K562 (cell line): ENCODE data around the gene SEPTIN1. TPM values are rescaled to one million over a fixed set of nuclear protein-coding genes. Genes with fewer than 3 reads are reported as not detected.

ENCODE experiments used
- ATAC-seq: fragments of 200-7000 bp; cut with Tn5 transposase; 3 replicates; pipeline ENCODE4 v1.9.1; 2020; ENCODE audit warnings: moderate library complexity
- BruUV-seq: library from RNA; stranded (reverse); fragments of 400-500 nt; replicated peaks from 2 replicates; lab custom pipeline; 2021; lab: Mats Ljungman, UMichigan
- CTCF ChIA-PET: fragments of 300-600 bp; formaldehyde crosslinking; extraction: SDS; loops from one replicate; lab custom pipeline; 2021; ENCODE audit warnings: low intra/inter-chr PET ratio; lab: Yijun Ruan, JAX
- POLR2A ChIA-PET: fragments of 300-600, 350-650 bp; sonication (Branson Sonifier 250); formaldehyde crosslinking; extraction: SDS; loops from one replicate; lab custom pipeline; 2021; ENCODE audit warnings: antibody characterized with exemption, inconsistent platforms; lab: Yijun Ruan, JAX
- DNase-seq, 4 experiments: peaks; one replicate each; pipeline versions ENCODE4 v3.0.0 to v3.0.0-alpha.2; 2011 to 2018; ENCODE audit warnings: low spot score in 3 of 4, mixed read lengths in 3 of 4; ENCODE audit errors: extremely low read depth in 1 of 4
- FAIRE-seq: peaks from 2 replicates; lab custom pipeline; 2011; peaks lifted over from hg19 to GRCh38; lab: Jason Lieb, UNC
- H2AFZ ChIP-seq: 2 replicates; pipeline ENCODE4 v1.6.0; 2011; ENCODE audit warnings: low read depth, low read length, control low read depth, inconsistent platforms
- H3K27ac ChIP-seq: fragments of 200-600 bp; 3 replicates; pipeline ENCODE4 v1.8.0; 2011; ENCODE audit warnings: low read depth, mild to moderate bottlenecking, control low read depth, inconsistent platforms, low read length, moderate library complexity, mixed read lengths; ENCODE audit errors: extremely low read depth
- H3K27me3 ChIP-seq, 2 experiments: fragments of 300-600 bp in 1 of 2; 2 replicates in 1 of 2; 3 replicates in 1 of 2; pipeline versions ENCODE4 v1.6.0 to v1.8.0; 2011; ENCODE audit warnings: inconsistent platforms in 2 of 2, low read length in 2 of 2, mild to moderate bottlenecking in 1 of 2, mixed read lengths in 1 of 2, moderate library complexity in 1 of 2; ENCODE audit not compliant: control insufficient read depth in 2 of 2, insufficient read depth in 2 of 2
- H3K36me3 ChIP-seq: fragments of 300-600 bp; 3 replicates; pipeline ENCODE4 v1.8.0; 2011; ENCODE audit warnings: mild to moderate bottlenecking, low read length, inconsistent platforms; ENCODE audit not compliant: control insufficient read depth, insufficient read depth
- H3K4me1 ChIP-seq, 2 experiments: fragments of 200-600 bp in 1 of 2; replicated peaks in 1 of 2; 2 replicates in 1 of 2; 3 replicates in 1 of 2; pipeline versions ENCODE4 v1.5.1 to v1.8.0; 2011; ENCODE audit warnings: inconsistent platforms in 2 of 2, low read length in 2 of 2, mild to moderate bottlenecking in 1 of 2, mixed read lengths in 1 of 2, moderate library complexity in 1 of 2; ENCODE audit not compliant: control insufficient read depth in 2 of 2, insufficient read depth in 2 of 2
- H3K4me2 ChIP-seq: 2 replicates; pipeline ENCODE4 v1.6.1; 2011; ENCODE audit warnings: low read length, control low read depth, inconsistent platforms, mixed read lengths; ENCODE audit not compliant: insufficient read depth
- H3K4me3 ChIP-seq: fragments of 200-600 bp; sonication (generic), shearing (Covaris generic); 2 replicates; pipeline ENCODE4 v1.5.1; 2016; ENCODE audit warnings: control low read depth, inconsistent platforms
- H3K79me2 ChIP-seq: fragments of 200-600 bp; 3 replicates; pipeline ENCODE4 v1.8.0; 2011; ENCODE audit warnings: low read length, inconsistent platforms; ENCODE audit not compliant: control insufficient read depth, insufficient read depth
- H3K9ac ChIP-seq, 2 experiments: 2 replicates each; pipeline versions ENCODE4 v1.6.0 to v1.6.1; 2011; ENCODE audit warnings: low read depth in 2 of 2, low read length in 2 of 2, control low read depth in 1 of 2, inconsistent platforms in 1 of 2, mild to moderate bottlenecking in 1 of 2, mixed read lengths in 1 of 2; ENCODE audit not compliant: insufficient read depth in 1 of 2
- H3K9me1 ChIP-seq: one replicate; pipeline ENCODE4 v1.6.0; 2011; ENCODE audit warnings: inconsistent platforms, mild to moderate bottlenecking, low read length, moderate library complexity; ENCODE audit not compliant: control insufficient read depth, insufficient read depth
- H3K9me3 ChIP-seq: replicated peaks from 2 replicates; pipeline ENCODE4 v1.5.1; 2011; ENCODE audit warnings: low read depth, low read length, inconsistent platforms; ENCODE audit not compliant: control insufficient read depth, insufficient read depth
- H4K20me1 ChIP-seq: replicated peaks from 2 replicates; pipeline ENCODE4 v1.6.1; 2011; ENCODE audit warnings: low read length, inconsistent platforms, mixed read lengths; ENCODE audit not compliant: control insufficient read depth, insufficient read depth
- JUN ChIP-seq, 2 experiments: sonication (generic) in 1 of 2; formaldehyde crosslinking in 1 of 2; IDR thresholded peaks; 2 replicates each; pipeline versions ENCODE4 v1.6.1 to v1.8.0; 2012 to 2022; ENCODE audit warnings: borderline replicate concordance in 2 of 2, mild to moderate bottlenecking in 2 of 2, improper control_type of control experiment in 1 of 2, low read depth in 1 of 2, low read length in 1 of 2, missing genetic modification reagents in 1 of 2
- KDM5B ChIP-seq: fragments of 200-600 bp; sonication (generic); IDR thresholded peaks from 2 replicates; pipeline ENCODE4 v1.6.1; 2012; ENCODE audit warnings: low read depth, mild to moderate bottlenecking, moderate library complexity, low read length, control low read depth, inconsistent platforms; ENCODE audit not compliant: insufficient replicate concordance
- RBFOX2 ChIP-seq: fragments of 200-400 bp; formaldehyde crosslinking; IDR thresholded peaks from 2 replicates; pipeline ENCODE4 v1.6.1; 2017; ENCODE audit warnings: low read depth, mild to moderate bottlenecking, low read length, moderate library complexity
- SIN3A ChIP-seq, 2 experiments: fragments of 150-350 bp in 1 of 2; IDR thresholded peaks; 2 replicates each; pipeline ENCODE4 v1.6.1; 2011 to 2016; ENCODE audit warnings: borderline replicate concordance in 2 of 2, low read depth in 2 of 2, low read length in 2 of 2, mild to moderate bottlenecking in 2 of 2, moderate library complexity in 2 of 2; ENCODE audit not compliant: control insufficient read depth in 1 of 2
- YY1 ChIP-seq, 3 experiments: IDR thresholded peaks; 2 replicates each; pipeline ENCODE4 v1.6.1; 2011; ENCODE audit warnings: low read length in 2 of 3, mild to moderate bottlenecking in 2 of 3, moderate library complexity in 2 of 3, borderline replicate concordance in 1 of 3, control low read depth in 1 of 3, low read depth in 1 of 3; ENCODE audit not compliant: insufficient read depth in 3 of 3, insufficient replicate concordance in 2 of 3, control insufficient read depth in 1 of 3, insufficient read length in 1 of 3; ENCODE audit errors: extremely low read depth in 1 of 3
- ZFP30 ChIP-seq: fragments of 250-450 bp; sonication (Bioruptor Pico); IDR thresholded peaks from 2 replicates; pipeline ENCODE4 v1.8.0; 2022; ENCODE audit warnings: moderate library complexity, mild to moderate bottlenecking, inconsistent platforms, borderline replicate concordance
- WGBS: fragments of 100-300 bp; shearing (Covaris generic); methylation state at CpG from one replicate; pipeline ENCODE4 v1.1.6; 2016; ENCODE audit warnings: low coverage, mixed read lengths; ENCODE audit not compliant: insufficient coverage; ENCODE audit errors: missing lambda C conversion rate; 5-methylcytosine and 5-hydroxymethylcytosine counted together
- in situ Hi-C: fragments of 300-500 bp; cut with MboI; formaldehyde crosslinking; loops from 4 replicates; pipeline ENCODE4 v1.15.0; 2018; ENCODE audit warnings: inconsistent platforms, mixed read lengths
- intact Hi-C: fragments of 100-400 bp; cut with micrococcal nuclease; formaldehyde crosslinking; loops from 2 replicates; pipeline ENCODE4 v1.14.2; 2022
- polyA plus RNA-seq, 8 experiments: library from polyadenylated mRNA; depleted of rRNA in 4 of 8; stranded (reverse) in 5 of 8; unstranded in 3 of 8; fragments of >200 nt; fragmentation: Nextera tagmentation in 2 of 8; fragmentation: Illumina TruSeq in 1 of 8; extraction: Ambion mirVana in 2 of 8; extraction: Trizol in 1 of 8; gene quantifications; 2 replicates each; pipeline versions ENCODE4 v1.2.1 to v1.2.3, GENCODE V29; 2011 to 2014; ENCODE audit warnings: inconsistent platforms in 1 of 8, missing spikeins in 1 of 8
- total RNA-seq, 7 experiments: library from RNA; depleted of rRNA in 6 of 7; stranded (reverse); fragments of >200 nt in 6 of 7; fragmentation: Illumina TruSeq in 2 of 7; extraction: Trizol in 2 of 7; gene quantifications; 2 replicates each; pipeline versions ENCODE4 v1.2.1 to v1.2.3, GENCODE V29; 2011 to 2021; ENCODE audit warnings: low replicate concordance in 1 of 7
- TF ChIP-seq, protein P1 (sequence below): fragments of 250-450 bp; sonication (Bioruptor Pico); IDR thresholded peaks from 2 replicates; pipeline ENCODE4 v1.5.0; 2021; ENCODE audit warnings: mild to moderate bottlenecking, moderate library complexity
- TF ChIP-seq, protein P2 (sequence below): sonication (generic); formaldehyde crosslinking; IDR thresholded peaks from 2 replicates; pipeline ENCODE4 v1.8.1; 2023; ENCODE audit warnings: mild to moderate bottlenecking, missing genetic modification reagents
- TF ChIP-seq, protein P3 (sequence below), 2 experiments: fragments of 450-650 bp; conservative IDR thresholded peaks; 2 replicates each; pipeline ENCODE4 v1.6.1; 2017; ENCODE audit warnings: mild to moderate bottlenecking in 2 of 2, moderate library complexity in 2 of 2

The SEPTIN1 gene
- total and polyA plus RNA-seq, 9 of the 15 experiments (the other 6 are each of a cell fraction or from before 2014, with no cell fraction given), result 0.23 to 5.6 (median 1.7) TPM; not detected in 1

DNA sequence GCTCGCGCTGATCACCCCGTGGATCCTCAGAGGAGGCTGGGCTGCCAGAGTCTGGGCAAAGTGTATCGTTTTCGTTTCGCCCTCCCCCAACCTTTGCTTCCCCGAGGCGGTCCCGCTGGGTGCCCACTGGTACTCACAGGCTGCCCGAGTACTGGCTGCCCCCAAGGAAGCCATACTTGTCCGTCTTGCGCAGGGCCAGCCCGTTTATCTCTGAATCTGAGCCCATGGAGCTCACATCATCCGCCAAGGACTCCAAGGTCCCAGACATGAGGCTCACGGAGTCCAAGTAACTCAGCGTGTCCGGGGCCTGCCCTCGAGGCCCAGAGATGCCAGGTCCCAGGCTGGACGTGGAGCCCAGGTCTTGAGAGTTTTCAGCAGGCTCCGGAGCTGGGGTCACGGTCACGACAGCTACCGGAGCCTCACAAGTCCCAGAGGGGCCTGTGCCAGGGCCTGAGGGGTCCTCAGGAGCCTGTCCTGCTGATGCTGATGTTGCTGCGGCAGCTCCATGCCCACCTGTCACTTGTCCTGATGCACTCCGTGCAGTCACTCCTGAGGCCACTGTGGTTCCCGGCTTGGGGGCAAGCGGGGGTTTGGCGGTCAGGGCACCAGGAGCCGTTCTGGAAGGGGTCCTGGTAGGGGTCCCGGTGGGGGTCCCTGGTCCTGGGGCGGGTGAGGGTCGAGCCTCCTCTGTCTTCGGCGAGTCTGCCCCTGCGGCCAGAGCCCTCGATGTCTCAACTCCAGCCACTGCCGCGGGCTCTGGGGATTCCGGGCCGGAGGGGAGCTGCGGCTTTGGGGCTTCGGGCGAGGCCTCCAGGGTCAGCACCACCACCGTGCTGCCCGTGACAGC lies 13.0 kb downstream of the SEPTIN1 start:
- peak overlapping the region; percentile 90 for H3K4me2 ChIP-seq
- peaks cover 23% of the 10 kb centered on the region for H4K20me1 ChIP-seq
- no peaks in the 10 kb centered on the region for H3K9me3 ChIP-seq
- H3K79me2 ChIP-seq, result peaks cover 55% of the 10 kb centered on the region
- 2% methylated on average over 45 of the region's 45 CpGs for WGBS
- ChIA-PET POLR2A (interaction anchor here (0.6 to 6.3 kb wide), 6 partner anchors 11 to 129 kb away, joined by 3 to 77 read pairs (median 4); partner anchors contain the start of gene CD2BP2), CTCF (interaction anchor here (0.6 kb wide), 1 partner anchor 186 kb away, joined by 4 read pairs; the partner anchor contains the start of gene CORO1A)
- H3K9ac ChIP-seq, result peak overlapping the region; percentile 70 to 98
- in situ Hi-C loops, result loop anchor here (25.0 kb wide), 1 partner anchor 907 kb away; the partner anchor contains the start of genes BOLA2, SLX1B and SULT1A4
- no peak overlapping the region for H2AFZ ChIP-seq
- H3K27ac ChIP-seq, result peak overlapping the region; percentile 72
- H3K9me1 ChIP-seq, result peaks cover 6% of the 10 kb centered on the region
- peak in 1 of 4 experiments; percentile 8 for DNase-seq
- peaks cover 25 to 44% of the 10 kb centered on the region in 2 experiments; a peak in 4 of 5 replicates for H3K4me1 ChIP-seq
- H3K27me3 ChIP-seq, result no peaks in the 10 kb centered on the region
- FAIRE-seq, result peak; percentile 23
- H3K36me3 ChIP-seq, result peaks cover 31% of the 10 kb centered on the region
- peak overlapping the region; percentile 74 for H3K4me3 ChIP-seq
- ATAC-seq, result no peak
- BruUV-seq, result no TSS peak
- intact Hi-C loops, result no loop called here
- TF ChIP-seq, protein P1, sequence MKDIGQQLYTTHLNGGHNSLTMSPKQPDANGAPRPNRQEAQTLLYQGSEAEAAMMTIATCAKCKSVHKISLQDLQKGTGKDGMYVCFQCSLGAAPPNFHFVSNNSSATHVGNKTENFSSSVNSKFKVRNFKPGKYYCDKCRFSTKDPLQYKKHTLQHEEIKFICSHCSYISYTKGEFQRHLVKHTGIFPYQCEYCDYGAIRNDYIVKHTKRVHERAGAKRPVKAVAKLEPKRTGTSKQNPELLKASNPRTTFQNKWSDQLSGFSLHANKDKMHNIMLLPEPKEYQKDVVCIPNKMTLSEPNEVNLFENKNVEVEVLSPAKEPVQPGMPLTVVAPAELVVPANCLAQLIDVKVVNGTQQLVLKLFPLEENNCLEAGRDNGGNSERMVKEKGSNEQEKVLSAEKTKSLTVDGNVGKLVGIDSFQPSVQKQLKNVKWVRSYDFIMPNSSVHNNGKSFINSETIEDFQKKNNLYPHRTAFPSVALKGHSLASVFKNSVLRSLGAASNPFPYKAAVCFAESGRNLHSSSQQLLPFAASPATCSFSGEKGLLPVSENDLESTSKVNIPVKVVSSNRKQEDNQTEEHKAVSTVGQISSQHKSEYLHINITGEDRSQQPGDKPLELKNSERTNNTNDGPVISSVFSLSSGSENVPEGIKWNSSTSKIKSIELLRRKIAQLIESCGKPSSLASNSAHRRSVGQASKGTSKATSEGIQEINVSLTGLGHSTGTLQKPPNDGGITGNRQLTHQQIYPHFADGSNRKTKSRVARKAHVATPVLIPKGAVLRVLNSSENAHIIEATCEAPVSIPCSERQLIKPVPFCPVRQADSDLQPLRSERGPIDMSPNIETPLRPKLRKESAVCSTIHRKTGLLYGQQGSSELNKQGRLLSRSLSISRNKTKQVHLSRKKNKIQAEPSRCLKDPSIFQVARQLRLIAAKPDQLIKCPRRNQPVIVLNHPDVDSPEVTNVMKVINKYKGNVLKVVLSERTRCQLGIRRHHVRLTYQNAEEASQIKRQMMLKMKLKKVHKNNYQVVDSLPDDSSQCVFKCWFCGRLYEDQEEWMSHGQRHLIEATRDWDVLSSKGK (CRISPR knock-in tag), result no peak
- TF ChIP-seq, protein P2, sequence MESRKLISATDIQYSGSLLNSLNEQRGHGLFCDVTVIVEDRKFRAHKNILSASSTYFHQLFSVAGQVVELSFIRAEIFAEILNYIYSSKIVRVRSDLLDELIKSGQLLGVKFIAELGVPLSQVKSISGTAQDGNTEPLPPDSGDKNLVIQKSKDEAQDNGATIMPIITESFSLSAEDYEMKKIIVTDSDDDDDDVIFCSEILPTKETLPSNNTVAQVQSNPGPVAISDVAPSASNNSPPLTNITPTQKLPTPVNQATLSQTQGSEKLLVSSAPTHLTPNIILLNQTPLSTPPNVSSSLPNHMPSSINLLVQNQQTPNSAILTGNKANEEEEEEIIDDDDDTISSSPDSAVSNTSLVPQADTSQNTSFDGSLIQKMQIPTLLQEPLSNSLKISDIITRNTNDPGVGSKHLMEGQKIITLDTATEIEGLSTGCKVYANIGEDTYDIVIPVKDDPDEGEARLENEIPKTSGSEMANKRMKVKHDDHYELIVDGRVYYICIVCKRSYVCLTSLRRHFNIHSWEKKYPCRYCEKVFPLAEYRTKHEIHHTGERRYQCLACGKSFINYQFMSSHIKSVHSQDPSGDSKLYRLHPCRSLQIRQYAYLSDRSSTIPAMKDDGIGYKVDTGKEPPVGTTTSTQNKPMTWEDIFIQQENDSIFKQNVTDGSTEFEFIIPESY (CRISPR knock-in tag), result no peak
- TF ChIP-seq JUN (IDR thresholded peaks at IDR 0.05; ENCODE audit: borderline replicate concordance, low read depth, low read length) (no peak), JUN (CRISPR knock-in tag; IDR thresholded peaks at IDR 0.05; ENCODE audit: borderline replicate concordance) (0 out of 2 replicates have a peak, but pooled peaks have one; percentile 11), ZFP30 (no peak), SIN3A (IDR thresholded peaks at IDR 0.05; ENCODE audit: borderline replicate concordance in 2 of 2, control insufficient read depth in 1 of 2, low read depth in 2 of 2, low read length in 2 of 2) (0 out of 4 replicates have a peak, but pooled peaks of 1 of the 2 experiments have one; percentile 22), RBFOX2 (peak; percentile 57), KDM5B (peak; percentile 28), YY1 (IDR thresholded peaks at IDR 0.05; ENCODE audit: borderline replicate concordance in 1 of 3, control insufficient read depth in 1 of 3, extremely low read depth in 1 of 3, insufficient read depth in 3 of 3, insufficient read length in 1 of 3, insufficient replicate concordance in 2 of 3, low read depth in 1 of 3, low read length in 2 of 3) (peak in 1 of 3 experiments; percentile 15)
- TF ChIP-seq, protein P3, sequence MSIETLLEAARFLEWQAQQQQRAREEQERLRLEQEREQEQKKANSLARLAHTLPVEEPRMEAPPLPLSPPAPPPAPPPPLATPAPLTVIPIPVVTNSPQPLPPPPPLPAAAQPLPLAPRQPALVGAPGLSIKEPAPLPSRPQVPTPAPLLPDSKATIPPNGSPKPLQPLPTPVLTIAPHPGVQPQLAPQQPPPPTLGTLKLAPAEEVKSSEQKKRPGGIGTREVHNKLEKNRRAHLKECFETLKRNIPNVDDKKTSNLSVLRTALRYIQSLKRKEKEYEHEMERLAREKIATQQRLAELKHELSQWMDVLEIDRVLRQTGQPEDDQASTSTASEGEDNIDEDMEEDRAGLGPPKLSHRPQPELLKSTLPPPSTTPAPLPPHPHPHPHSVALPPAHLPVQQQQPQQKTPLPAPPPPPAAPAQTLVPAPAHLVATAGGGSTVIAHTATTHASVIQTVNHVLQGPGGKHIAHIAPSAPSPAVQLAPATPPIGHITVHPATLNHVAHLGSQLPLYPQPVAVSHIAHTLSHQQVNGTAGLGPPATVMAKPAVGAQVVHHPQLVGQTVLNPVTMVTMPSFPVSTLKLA (conservative IDR thresholded peaks at IDR 0.05), result peak in 1 of 2 experiments; percentile 22; a peak in 1 of 4 replicates
